OCI-M1 (cell line): ENCODE measurements around the gene CACNA2D1.
"Not testable (repeated sequence)": the region's sequence is repeated elsewhere in the genome, so short reads cannot be mapped to it uniquely, and the experiment has no call there.

Experiments used
- DNase-seq: peaks from one replicate; lab custom pipeline; 2025; lab: John Stamatoyannopoulos, UW

CACNA2D1 gene

GRCh38 chr7:82393076-82393839 is 50.3 kb downstream of the CACNA2D1 start:
- DNase-seq, result no peak

- no peak for DNase-seq
Observed at GRCh38 chr7:82390936-82391335, 52.6 kb downstream of the CACNA2D1 start.

GRCh38 chr7:82389876-82390275 is 53.7 kb downstream of the CACNA2D1 start:
- no peak for DNase-seq

- peak; percentile 48 for DNase-seq
Observed at GRCh38 chr7:82388138-82388537, 55.4 kb downstream of the CACNA2D1 start.

- not testable (repeated sequence) for DNase-seq
Observed at GRCh38 chr7:82386571-82386970, 57.0 kb downstream of the CACNA2D1 start.

- no peak for DNase-seq
Observed at GRCh38 chr7:82384779-82385178, 58.8 kb downstream of the CACNA2D1 start.

- DNase-seq, result no peak
Observed at GRCh38 chr7:82384051-82384464, 59.5 kb downstream of the CACNA2D1 start.

GRCh38 chr7:82382276-82382675 is 61.3 kb downstream of the CACNA2D1 start:
- DNase-seq, result no peak

GRCh38 chr7:82376739-82377138 is 66.8 kb downstream of the CACNA2D1 start:
- no peak for DNase-seq

- DNase-seq, result no peak
Observed at GRCh38 chr7:82375713-82376112, 67.9 kb downstream of the CACNA2D1 start.

GRCh38 chr7:82375129-82375528 is 68.4 kb downstream of the CACNA2D1 start:
- DNase-seq, result no peak

- no peak for DNase-seq
Observed at GRCh38 chr7:82373926-82374635, 69.5 kb downstream of the CACNA2D1 start.

- no peak for DNase-seq
Observed at GRCh38 chr7:82364671-82365070, 78.9 kb downstream of the CACNA2D1 start.

GRCh38 chr7:82364048-82364447 is 79.5 kb downstream of the CACNA2D1 start:
- DNase-seq, result no peak

- no peak for DNase-seq
Observed at GRCh38 chr7:82362129-82362706, 81.4 kb downstream of the CACNA2D1 start.

- DNase-seq, result no peak
Observed at GRCh38 chr7:82360591-82361368, 82.8 kb downstream of the CACNA2D1 start.

GRCh38 chr7:82359426-82359825 is 84.2 kb downstream of the CACNA2D1 start:
- peak; percentile 54 for DNase-seq

GRCh38 chr7:82358923-82359322 is 84.7 kb downstream of the CACNA2D1 start:
- DNase-seq, result no peak

- no peak for DNase-seq
Observed at GRCh38 chr7:82358009-82358578, 85.5 kb downstream of the CACNA2D1 start.

GRCh38 chr7:82348251-82348650 is 95.3 kb downstream of the CACNA2D1 start:
- no peak for DNase-seq

- no peak for DNase-seq
Observed at GRCh38 chr7:82347808-82348207, 95.8 kb downstream of the CACNA2D1 start.

GRCh38 chr7:82345886-82346285 is 97.7 kb downstream of the CACNA2D1 start:
- no peak for DNase-seq
